GM10266 (cell line): Measurements from ENCODE around the gene TMEM72.

ENCODE experiments used
- DNase-seq: peaks from one replicate; pipeline ENCODE4 v3.0.0; 2012; ENCODE audit errors: extremely low spot score
- CTCF ChIP-seq: IDR thresholded peaks from 2 replicates; pipeline ENCODE4 v1.5.1; 2012; ENCODE audit warnings: mild to moderate bottlenecking, low read depth; ENCODE audit not compliant: control insufficient read depth, insufficient read depth; ENCODE audit errors: missing control alignments

The TMEM72 gene

GRCh38 chr10:44973323-44974081 lies 62.4 kb downstream of the TMEM72 start:
- no peak for DNase-seq
- TF ChIP-seq CTCF, result no peak

- TF ChIP-seq CTCF, result no peak
- no peak for DNase-seq
Measured at GRCh38 chr10:44974082-44974627, 63.0 kb downstream of the TMEM72 start.

GRCh38 chr10:44974628-44975430 lies 63.7 kb downstream of the TMEM72 start:
- DNase-seq, result peak; percentile 81
- TF ChIP-seq CTCF, result peak; percentile 88

GRCh38 chr10:44975431-44976331 lies 64.5 kb downstream of the TMEM72 start:
- TF ChIP-seq CTCF, result no peak
- peak; percentile 51 for DNase-seq

- TF ChIP-seq CTCF, result no peak
- DNase-seq, result no peak
Measured at GRCh38 chr10:44976352-44977198, 65.4 kb downstream of the TMEM72 start.

- no peak for TF ChIP-seq CTCF
- no peak for DNase-seq
Measured at GRCh38 chr10:44977287-44978212, 66.4 kb downstream of the TMEM72 start.
